NOMO-1 (cell line): ENCODE results near the gene LRRFIP1.

Experiments used
- DNase-seq, 2 experiments: peaks; one replicate each; lab custom pipeline; 2025; ENCODE audit not compliant: unreplicated experiment in 2 of 2; lab: John Stamatoyannopoulos, UW

Gene LRRFIP1

GRCh38 chr2:237721458-237721857, 94.1 kb downstream of the LRRFIP1 start:
- no peak for DNase-seq

GRCh38 chr2:237722616-237723015, 95.2 kb downstream of the LRRFIP1 start:
- no peak for DNase-seq

DNA sequence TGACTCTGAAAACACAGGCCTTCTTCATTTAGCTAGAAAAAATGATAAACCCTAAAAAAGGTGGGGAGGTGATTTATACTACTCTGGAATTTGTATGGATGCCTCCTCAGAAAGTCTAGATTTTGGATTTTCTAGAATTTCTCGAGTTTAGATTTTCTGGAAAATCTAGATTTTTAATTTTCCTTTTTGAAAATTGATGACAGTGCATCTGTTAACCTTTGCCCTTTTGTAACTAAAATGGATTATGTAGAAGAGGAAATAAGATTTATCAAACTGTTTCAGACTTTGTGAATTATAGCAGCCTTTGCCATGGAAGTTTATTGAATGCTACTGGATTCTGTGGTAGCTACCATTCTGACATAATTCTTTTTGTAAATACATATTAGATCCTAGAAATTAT, 95.6 kb downstream of the LRRFIP1 start:
- no peak for DNase-seq

GRCh38 chr2:237723602-237724001, 96.2 kb downstream of the LRRFIP1 start:
- DNase-seq, result no peak

- no peak for DNase-seq
Measured at GRCh38 chr2:237724811-237725478, 97.6 kb downstream of the LRRFIP1 start.

- DNase-seq, result peak; percentile 28 to 83
Measured at GRCh38 chr2:237725661-237726060, 98.3 kb downstream of the LRRFIP1 start.

DNA sequence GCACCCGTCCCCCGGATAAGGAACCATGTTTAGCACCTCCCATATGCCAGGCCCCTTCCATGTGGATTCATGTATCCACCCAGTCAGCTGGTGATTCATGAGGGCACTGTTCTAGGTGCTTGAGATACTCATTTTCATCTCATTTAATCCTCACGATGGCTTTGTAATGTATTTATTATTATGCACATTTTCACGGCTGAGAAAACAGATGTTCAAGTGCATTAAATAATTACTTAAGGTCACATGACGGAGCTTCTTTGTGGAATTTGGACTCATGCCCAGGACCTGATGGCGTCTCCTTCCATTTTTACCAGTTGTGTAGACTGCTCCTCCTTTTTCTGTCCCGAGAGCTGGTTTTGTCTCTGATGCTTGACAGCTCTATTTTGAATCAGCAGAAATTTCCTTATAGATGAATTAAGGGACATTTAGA, 99.0 kb downstream of the LRRFIP1 start:
- no peak for DNase-seq

GRCh38 chr2:237727363-237727762, 100.0 kb downstream of the LRRFIP1 start:
- DNase-seq, result peak in 1 of 2 experiments; percentile 74

GRCh38 chr2:237729681-237730475, 102.5 kb downstream of the LRRFIP1 start:
- DNase-seq, result no peak

- DNase-seq, result no peak
Measured at GRCh38 chr2:237731663-237732062, 104.3 kb downstream of the LRRFIP1 start.

DNA sequence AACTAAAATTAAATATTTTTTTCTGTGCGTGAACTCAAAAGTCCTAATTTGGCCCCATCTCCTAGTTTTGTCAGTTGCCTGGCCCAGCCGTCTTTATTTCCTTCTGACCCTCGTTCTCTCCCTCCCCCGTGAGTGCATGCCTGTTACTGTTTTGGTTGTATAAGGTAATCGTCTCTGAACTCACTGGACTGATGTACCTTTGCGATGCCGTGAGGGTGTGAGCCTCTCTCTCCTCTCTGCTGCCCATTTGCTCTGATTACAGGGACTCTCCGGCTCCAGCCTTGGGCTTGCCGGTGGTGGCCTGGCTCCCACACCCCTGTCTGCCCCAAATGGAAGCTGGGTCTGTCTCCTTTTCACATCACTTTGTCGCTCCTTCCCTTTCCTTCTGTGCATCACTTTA, 104.7 kb downstream of the LRRFIP1 start:
- no peak for DNase-seq

GRCh38 chr2:237732790-237733381, 105.5 kb downstream of the LRRFIP1 start:
- DNase-seq, result no peak

GRCh38 chr2:237733677-237734300, 106.4 kb downstream of the LRRFIP1 start:
- DNase-seq, result no peak

DNA sequence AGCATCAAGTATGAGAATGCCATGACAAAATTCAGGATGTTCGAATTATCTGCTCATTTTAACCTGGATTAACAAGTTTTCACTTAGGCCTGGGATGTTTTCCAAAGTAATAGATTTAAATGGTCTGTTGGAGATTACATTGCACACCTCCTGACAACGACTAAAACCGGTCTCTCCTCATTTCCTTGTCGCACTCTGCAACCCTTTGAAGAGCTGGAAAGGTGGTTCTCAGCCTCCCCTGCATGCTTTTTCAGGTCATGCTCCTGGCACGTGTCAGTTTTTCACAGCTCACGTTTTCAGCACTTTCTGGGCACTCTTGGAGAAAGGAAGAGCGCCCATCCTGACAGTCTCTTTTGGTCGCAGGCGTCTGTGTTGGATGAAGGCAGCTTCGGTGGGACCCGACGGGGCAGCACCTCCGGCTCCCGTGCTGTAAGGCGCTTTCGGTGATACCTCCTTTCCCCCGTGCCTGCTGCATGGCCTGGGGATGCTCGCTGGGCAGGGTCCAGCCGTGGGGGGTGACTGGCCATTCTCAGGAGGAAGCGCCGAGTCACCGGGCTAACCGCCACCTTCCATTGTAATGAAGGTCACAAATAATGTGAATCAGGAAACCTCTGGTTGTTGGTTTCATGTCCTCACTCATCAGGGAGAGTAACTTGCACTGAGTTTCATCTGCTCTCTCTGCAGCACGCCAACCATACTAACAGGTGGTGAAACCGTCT, 107.7 kb downstream of the LRRFIP1 start:
- DNase-seq, result no peak

- DNase-seq, result no peak
Measured at GRCh38 chr2:237735798-237736197, 108.4 kb downstream of the LRRFIP1 start.

DNA sequence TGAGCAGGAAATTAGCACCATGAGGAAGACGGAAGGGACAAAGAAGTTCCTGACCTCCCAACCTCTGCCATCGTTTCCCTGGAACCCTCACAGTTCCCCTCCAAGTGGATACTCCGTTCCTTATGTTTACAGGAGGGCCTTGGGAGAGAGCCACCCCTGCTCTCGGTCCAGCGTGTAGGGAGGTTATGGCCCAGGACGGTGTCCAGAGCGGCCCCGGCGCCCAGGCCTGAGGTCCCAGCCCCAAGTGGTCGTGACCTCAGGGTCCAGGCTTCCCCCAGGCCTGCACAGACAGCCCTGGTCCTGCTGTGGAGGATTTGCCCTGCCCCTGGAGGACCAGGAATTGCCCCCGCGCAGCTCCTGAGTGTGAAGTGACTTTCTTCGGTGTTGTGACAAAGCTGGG, 109.4 kb downstream of the LRRFIP1 start:
- DNase-seq, result no peak

GRCh38 chr2:237737196-237737865, 109.9 kb downstream of the LRRFIP1 start:
- no peak for DNase-seq

DNA sequence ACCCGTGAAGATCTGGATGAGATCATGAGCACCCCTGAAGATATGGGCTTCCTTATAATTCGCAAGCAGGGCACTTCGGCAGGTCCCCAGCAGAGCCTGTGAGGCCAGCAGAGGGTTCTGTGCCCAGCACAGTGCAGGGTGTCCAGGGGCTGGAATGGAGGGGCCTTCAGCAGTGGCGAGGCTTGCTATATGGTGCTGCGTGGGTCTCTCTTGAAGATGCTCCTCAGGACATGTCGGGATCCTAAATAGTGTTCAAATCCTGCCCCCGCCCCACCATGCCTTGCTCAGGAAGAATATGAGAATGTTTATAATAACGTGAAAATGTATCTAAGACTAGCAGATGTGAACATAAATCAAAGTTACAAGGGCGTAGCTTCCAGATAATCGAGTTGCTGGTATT, 110.9 kb downstream of the LRRFIP1 start:
- no peak for DNase-seq

DNA sequence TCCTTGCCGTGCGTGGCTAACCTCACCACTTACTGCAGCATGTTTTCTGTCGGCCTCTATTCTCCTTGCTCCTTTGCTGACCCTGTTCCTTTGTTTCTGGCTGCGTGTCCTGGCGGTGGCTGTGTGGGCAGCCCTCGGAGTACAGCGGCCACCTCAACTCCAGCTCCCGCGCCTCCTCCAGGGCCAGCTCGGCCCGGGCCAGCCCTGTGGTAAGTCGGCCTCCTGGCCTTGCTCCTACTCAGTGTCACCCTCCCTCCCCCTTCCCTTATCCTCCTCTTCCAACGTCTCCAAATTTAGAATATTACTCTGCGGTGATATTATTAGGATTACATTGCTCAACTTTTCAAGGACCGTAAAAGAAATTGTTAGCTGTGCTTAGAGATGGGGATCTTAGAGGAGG, 111.7 kb downstream of the LRRFIP1 start:
- DNase-seq, result no peak

GRCh38 chr2:237742191-237742590, 114.8 kb downstream of the LRRFIP1 start:
- DNase-seq, result no peak
